ENCODE measurements around the gene DLL3. TPM values are rescaled to one million over a fixed set of nuclear protein-coding genes. Genes with fewer than 3 reads are reported as not detected.

Gene DLL3
- total RNA-seq, 8 experiments from 2014 or later, result 0.25 to 84.3 (median 8.1) TPM

DNA sequence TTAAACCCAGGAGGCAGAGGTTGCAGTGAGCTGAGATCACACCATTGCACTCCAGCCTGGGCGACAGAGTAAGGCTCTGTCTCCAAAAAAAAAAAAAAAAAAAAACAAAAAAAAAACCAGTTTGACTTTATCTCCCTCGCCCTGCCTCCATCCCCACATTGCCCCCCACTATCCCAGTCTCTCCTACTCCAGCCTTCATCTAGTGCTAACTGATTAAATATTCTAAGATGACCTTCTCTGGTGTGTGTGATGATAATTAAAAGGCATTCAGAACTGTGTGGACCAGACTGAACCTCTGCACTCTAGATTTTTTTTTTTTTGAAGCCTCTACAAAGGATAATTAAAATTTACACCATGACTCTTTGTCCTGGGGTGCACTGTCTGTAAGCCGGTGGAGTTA, 6.0 kb upstream of the DLL3 start:
- 40 to 93% (median 60%) methylated on average over 1 to 2 of the region's 3 CpGs; no CpG with 5 or more reads in 5 of the 10 experiments for WGBS, 10 experiments
- H3K4me1 ChIP-seq (replicated peaks in 1 of 2), result peaks cover 3 to 5% of the 10 kb centered on the region in 2 donors
- H3K4me3 ChIP-seq, result no peak overlapping the region
- H3K27ac ChIP-seq, result no peak overlapping the region
- in situ Hi-C loops (cut with MboI; ENCODE audit: low pct_unique_long_range_greater_than_20kb in 2 of 9, low sequenced_read_pairs in 9 of 9, unreplicated experiment in 9 of 9), result no loop called here
- ATAC-seq (replicated peaks in 6 of 8), result no peak

DNA sequence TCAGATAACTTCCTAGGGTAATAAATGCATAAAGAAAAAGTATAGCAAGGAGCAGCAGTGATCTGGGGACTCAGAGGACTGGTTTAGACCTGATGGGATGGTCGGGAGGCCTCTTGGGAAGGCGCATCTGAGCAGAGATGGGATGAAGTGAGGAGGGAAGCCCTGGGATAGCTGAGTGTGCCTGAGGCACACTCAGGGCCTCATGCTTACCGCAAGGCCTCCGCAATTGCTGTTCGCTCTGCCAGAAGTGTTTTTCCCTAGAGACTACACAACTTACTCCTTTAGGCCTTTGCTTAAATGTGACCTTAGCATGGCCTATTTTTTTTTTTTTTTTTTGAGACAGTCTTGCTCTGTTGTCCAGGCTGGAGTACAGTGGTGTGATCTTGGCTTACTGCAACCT, 4.1 kb upstream of the DLL3 start:
- in situ Hi-C loops (cut with MboI; ENCODE audit: low pct_unique_long_range_greater_than_20kb in 2 of 9, low sequenced_read_pairs in 9 of 9, unreplicated experiment in 9 of 9), result no loop called here
- H3K4me1 ChIP-seq (replicated peaks in 1 of 2), result peaks cover 3 to 5% of the 10 kb centered on the region in 2 donors
- H3K27ac ChIP-seq, result no peak overlapping the region
- H3K4me3 ChIP-seq, result no peak overlapping the region
- ATAC-seq (replicated peaks in 6 of 8), result no peak
- WGBS, 10 experiments, result 95 to 100% (median 95%) methylated on average over 2 to 4 of the region's 5 CpGs; no CpG with 5 or more reads in 7 of the 10 experiments

- 0 to 100% (median 94%) methylated on average over 1 to 5 of the region's 5 CpGs; no CpG with 5 or more reads in 2 of the 10 experiments for WGBS, 10 experiments
- H3K27ac ChIP-seq, result no peak overlapping the region
- ATAC-seq (replicated peaks in 6 of 8), result no peak
- H3K4me1 ChIP-seq (replicated peaks in 1 of 2), result peaks cover 3 to 5% of the 10 kb centered on the region in 2 donors
- in situ Hi-C loops (cut with MboI; ENCODE audit: low pct_unique_long_range_greater_than_20kb in 2 of 9, low sequenced_read_pairs in 9 of 9, unreplicated experiment in 9 of 9), result no loop called here
- H3K4me3 ChIP-seq, result no peak overlapping the region
These were observed 2.7 kb upstream of the DLL3 start for GRCh38 chr19:39496063-39496462.

- 10% methylated on average over 2 of the region's 7 CpGs; no CpG with 5 or more reads in 9 of the 10 experiments for WGBS, 10 experiments
- in situ Hi-C loops (cut with MboI; ENCODE audit: low pct_unique_long_range_greater_than_20kb in 2 of 9, low sequenced_read_pairs in 9 of 9, unreplicated experiment in 9 of 9), result no loop called here
These were observed 1.1 kb upstream of the DLL3 start for GRCh38 chr19:39497701-39497995.

GRCh38 chr19:39497996-39498797, 550 bp upstream of the DLL3 start:
- H3K4me3 ChIP-seq, result peak overlapping the region; percentile 28 to 49 (median 43)
- peak; percentile 65 to 87 (median 80) for ATAC-seq (replicated peaks in 6 of 8)
- in situ Hi-C loops (cut with MboI; ENCODE audit: low pct_unique_long_range_greater_than_20kb in 2 of 9, low sequenced_read_pairs in 9 of 9, unreplicated experiment in 9 of 9), result no loop called here
- peak overlapping the region; percentile 75 to 86 for H3K27ac ChIP-seq
- WGBS, 10 experiments, result 0 to 7% (median 4%) methylated on average over 1 to 17 of the region's 40 CpGs; no CpG with 5 or more reads in 5 of the 10 experiments
- H3K4me1 ChIP-seq (replicated peaks in 1 of 2), result peaks cover 3 to 5% of the 10 kb centered on the region in 2 donors

More at GRCh38 chr19:39497701-39497995, 1.1 kb upstream of the DLL3 start:
- peak overlapping the region in 1 of 2 donors; percentile 86 for H3K27ac ChIP-seq
- peaks cover 3 to 5% of the 10 kb centered on the region in 2 donors for H3K4me1 ChIP-seq (replicated peaks in 1 of 2)
- H3K4me3 ChIP-seq, result peak overlapping the region; percentile 28 to 49 (median 43)
- ATAC-seq (replicated peaks in 6 of 8), result no peak

- Histone ChIP-seq H3K4me1 (replicated peaks in 1 of 2) (peaks cover 3 to 5% of the 10 kb centered on the region in 2 donors), H3K27ac (no peak overlapping the region), H3K4me3 (no peak overlapping the region)
- no peak for ATAC-seq (replicated peaks in 6 of 8)
- WGBS, 10 experiments, result 40 to 100% (median 85%) methylated on average over 1 to 5 of the region's 8 CpGs; no CpG with 5 or more reads in 5 of the 10 experiments
- in situ Hi-C loops (cut with MboI; ENCODE audit: low pct_unique_long_range_greater_than_20kb in 2 of 9, low sequenced_read_pairs in 9 of 9, unreplicated experiment in 9 of 9), result no loop called here
These were observed 1.2 kb downstream of the DLL3 start for GRCh38 chr19:39499932-39500331.

- 63 to 100% (median 80%) methylated on average over 1 to 2 of the region's 4 CpGs; no CpG with 5 or more reads in 7 of the 10 experiments for WGBS, 10 experiments
- H3K27ac ChIP-seq, result no peak overlapping the region
- peaks cover 3 to 5% of the 10 kb centered on the region in 2 donors for H3K4me1 ChIP-seq (replicated peaks in 1 of 2)
- in situ Hi-C loops (cut with MboI; ENCODE audit: low pct_unique_long_range_greater_than_20kb in 2 of 9, low sequenced_read_pairs in 9 of 9, unreplicated experiment in 9 of 9), result no loop called here
- no peak for ATAC-seq (replicated peaks in 6 of 8)
- no peak overlapping the region for H3K4me3 ChIP-seq
These were observed 1.8 kb downstream of the DLL3 start for GRCh38 chr19:39500543-39500942.

DNA sequence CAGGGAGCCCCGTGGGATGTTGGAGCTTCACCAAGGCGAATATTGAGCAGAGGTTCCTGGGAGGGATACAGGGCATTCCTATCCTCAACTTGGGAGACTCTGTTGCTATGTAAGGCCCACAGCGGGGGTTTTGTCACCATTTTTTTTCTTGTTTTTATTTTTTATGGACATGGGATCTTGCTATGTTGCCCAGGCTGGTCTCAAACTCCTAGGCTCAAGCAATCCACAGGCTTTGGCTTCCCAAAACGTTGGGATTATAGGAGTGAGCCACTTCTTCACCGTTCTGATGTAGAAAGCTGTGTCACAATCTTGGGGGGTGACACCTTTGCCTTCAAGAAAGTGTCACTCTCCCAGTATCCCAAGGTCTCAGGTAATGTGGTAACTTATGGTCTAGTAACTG, 2.6 kb downstream of the DLL3 start:
- Histone ChIP-seq H3K27ac (no peak overlapping the region), H3K4me3 (no peak overlapping the region), H3K4me1 (replicated peaks in 1 of 2) (peaks cover 4 to 6% of the 10 kb centered on the region in 2 donors)
- ATAC-seq (replicated peaks in 6 of 8), result no peak
- in situ Hi-C loops (cut with MboI; ENCODE audit: low pct_unique_long_range_greater_than_20kb in 2 of 9, low sequenced_read_pairs in 9 of 9, unreplicated experiment in 9 of 9), result no loop called here
- WGBS, 10 experiments, result 50 to 100% (median 81%) methylated on average over 1 to 3 of the region's 5 CpGs; no CpG with 5 or more reads in 3 of the 10 experiments

GRCh38 chr19:39502640-39503417, 4.1 kb downstream of the DLL3 start:
- Histone ChIP-seq H3K4me1 (replicated peaks in 1 of 2) (peaks cover 2 to 6% of the 10 kb centered on the region in 2 donors), H3K4me3 (no peak overlapping the region)
- in situ Hi-C loops (cut with MboI; ENCODE audit: low pct_unique_long_range_greater_than_20kb in 2 of 9, low sequenced_read_pairs in 9 of 9, unreplicated experiment in 9 of 9), result no loop called here

DNA sequence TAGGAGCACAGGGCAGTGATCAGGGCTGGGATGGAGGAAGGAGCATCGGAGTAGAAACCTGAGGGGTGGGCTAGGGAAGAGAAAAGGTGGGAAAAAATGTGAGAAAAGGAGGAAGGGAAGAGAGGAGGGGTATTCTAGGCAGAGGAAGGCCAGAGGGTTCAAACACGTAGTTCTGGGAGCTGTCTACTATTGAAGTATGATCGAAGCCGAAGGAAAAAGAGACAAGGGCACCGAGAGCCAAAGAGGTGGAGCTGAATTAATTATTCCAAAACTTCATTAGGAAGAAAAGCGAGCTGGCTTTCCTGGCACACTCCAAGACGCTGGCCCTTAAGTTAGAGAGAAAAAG, 7.8 kb downstream of the DLL3 start:
- in situ Hi-C loops (cut with MboI; ENCODE audit: low pct_unique_long_range_greater_than_20kb in 2 of 9, low sequenced_read_pairs in 9 of 9, unreplicated experiment in 9 of 9), result no loop called here
- peak overlapping the region; percentile 7 to 70 (median 50) for H3K4me3 ChIP-seq
- no peak for ATAC-seq (replicated peaks in 6 of 8)
- peaks cover 6 to 7% of the 10 kb centered on the region in 2 donors for H3K4me1 ChIP-seq (replicated peaks in 1 of 2)
- WGBS, 10 experiments, result 7 to 100% (median 53%) methylated on average over 1 to 7 of the region's 7 CpGs; no CpG with 5 or more reads in 1 of the 10 experiments
- peak overlapping the region in 1 of 2 donors; percentile 53 for H3K27ac ChIP-seq

More at GRCh38 chr19:39502640-39503417, 4.1 kb downstream of the DLL3 start:
- ATAC-seq (replicated peaks in 6 of 8), result peak in 3 of 8 experiments; percentile 38 to 45 (median 40)
- no peak overlapping the region for H3K27ac ChIP-seq
- WGBS, 10 experiments, result 16 to 87% (median 61%) methylated on average over 8 to 21 of the region's 69 CpGs; no CpG with 5 or more reads in 7 of the 10 experiments

DNA sequence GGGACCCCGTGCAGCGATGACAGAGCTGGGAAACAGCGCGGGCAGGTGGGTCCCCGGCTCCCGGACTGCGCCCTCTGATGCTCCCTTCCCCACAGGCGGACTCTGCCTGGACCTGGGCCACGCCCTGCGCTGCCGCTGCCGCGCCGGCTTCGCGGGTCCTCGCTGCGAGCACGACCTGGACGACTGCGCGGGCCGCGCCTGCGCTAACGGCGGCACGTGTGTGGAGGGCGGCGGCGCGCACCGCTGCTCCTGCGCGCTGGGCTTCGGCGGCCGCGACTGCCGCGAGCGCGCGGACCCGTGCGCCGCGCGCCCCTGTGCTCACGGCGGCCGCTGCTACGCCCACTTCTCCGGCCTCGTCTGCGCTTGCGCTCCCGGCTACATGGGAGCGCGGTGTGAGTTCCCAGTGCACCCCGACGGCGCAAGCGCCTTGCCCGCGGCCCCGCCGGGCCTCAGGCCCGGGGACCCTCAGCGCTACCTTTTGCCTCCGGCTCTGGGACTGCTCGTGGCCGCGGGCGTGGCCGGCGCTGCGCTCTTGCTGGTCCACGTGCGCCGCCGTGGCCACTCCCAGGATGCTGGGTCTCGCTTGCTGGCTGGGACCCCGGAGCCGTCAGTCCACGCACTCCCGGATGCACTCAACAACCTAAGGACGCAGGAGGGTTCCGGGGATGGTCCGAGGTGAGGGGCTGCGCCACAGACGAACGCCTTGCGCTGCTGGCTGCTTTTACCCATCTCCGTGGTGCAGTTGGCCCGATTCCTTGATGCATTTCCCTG, 8.4 kb downstream of the DLL3 start:
- peak overlapping the region; percentile 14 to 19 for H3K27ac ChIP-seq

DNA sequence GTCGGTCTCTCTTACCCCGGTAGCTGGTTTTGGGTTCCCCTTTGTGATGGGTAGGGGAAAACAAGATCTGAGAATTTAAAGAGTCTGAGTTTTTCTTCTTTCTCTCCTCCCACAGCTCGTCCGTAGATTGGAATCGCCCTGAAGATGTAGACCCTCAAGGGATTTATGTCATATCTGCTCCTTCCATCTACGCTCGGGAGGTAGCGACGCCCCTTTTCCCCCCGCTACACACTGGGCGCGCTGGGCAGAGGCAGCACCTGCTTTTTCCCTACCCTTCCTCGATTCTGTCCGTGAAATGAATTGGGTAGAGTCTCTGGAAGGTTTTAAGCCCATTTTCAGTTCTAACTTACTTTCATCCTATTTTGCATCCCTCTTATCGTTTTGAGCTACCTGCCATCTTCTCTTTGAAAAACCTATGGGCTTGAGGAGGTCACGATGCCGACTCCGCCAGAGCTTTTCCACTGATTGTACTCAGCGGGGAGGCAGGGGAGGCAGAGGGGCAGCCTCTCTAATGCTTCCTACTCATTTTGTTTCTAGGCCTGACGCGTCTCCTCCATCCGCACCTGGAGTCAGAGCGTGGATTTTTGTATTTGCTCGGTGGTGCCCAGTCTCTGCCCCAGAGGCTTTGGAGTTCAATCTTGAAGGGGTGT, 9.1 kb downstream of the DLL3 start:
- peaks cover 6 to 7% of the 10 kb centered on the region in 2 donors for H3K4me1 ChIP-seq (replicated peaks in 1 of 2)
- ATAC-seq (replicated peaks in 6 of 8), result no peak
- peak overlapping the region; percentile 36 to 70 (median 50) for H3K4me3 ChIP-seq
- in situ Hi-C loops (cut with MboI; ENCODE audit: low pct_unique_long_range_greater_than_20kb in 2 of 9, low sequenced_read_pairs in 9 of 9, unreplicated experiment in 9 of 9), result no loop called here
- peak overlapping the region; percentile 9 to 14 for H3K27ac ChIP-seq
- 0 to 48% (median 17%) methylated on average over 1 to 18 of the region's 24 CpGs; no CpG with 5 or more reads in 1 of the 10 experiments for WGBS, 10 experiments

More for the DNA sequence above, 8.4 kb downstream of the DLL3 start:
- Histone ChIP-seq H3K4me3 (peak overlapping the region; percentile 36 to 70 (median 50)), H3K4me1 (replicated peaks in 1 of 2) (peaks cover 6 to 7% of the 10 kb centered on the region in 2 donors)
- 0 to 40% (median 2%) methylated on average over 1 to 28 of the region's 96 CpGs; no CpG with 5 or more reads in 1 of the 10 experiments for WGBS, 10 experiments
- in situ Hi-C loops (cut with MboI; ENCODE audit: low pct_unique_long_range_greater_than_20kb in 2 of 9, low sequenced_read_pairs in 9 of 9, unreplicated experiment in 9 of 9), result no loop called here
- peak; percentile 73 to 92 (median 90) for ATAC-seq (replicated peaks in 6 of 8)

Data from motor neuron (in vitro differentiated cells).